HepG2 (cell line): Measurements from ENCODE around the gene TOP2A.

ENCODE experiments used
- HCFC1 ChIP-seq: fragments of 150-350 bp; IDR thresholded peaks from 2 replicates; pipeline ENCODE4 v1.6.1; 2014; ENCODE audit warnings: low read depth, low read length
- JARID2 ChIP-seq: sonication (generic); formaldehyde crosslinking; IDR thresholded peaks from 2 replicates; pipeline ENCODE4 v1.8.1; 2023; ENCODE audit warnings: missing genetic modification reagents, inconsistent platforms; ENCODE audit not compliant: insufficient replicate concordance
- POLR2AphosphoS5 ChIP-seq: IDR thresholded peaks from 2 replicates; pipeline ENCODE4 v1.6.1; 2012; ENCODE audit warnings: low read depth, low read length
- SMAD1 ChIP-seq: sonication (generic); formaldehyde crosslinking; IDR thresholded peaks from 2 replicates; pipeline ENCODE4 v1.4.0; 2020; ENCODE audit warnings: missing genetic modification reagents, low read depth, mild to moderate bottlenecking, borderline replicate concordance
- ZNF329 ChIP-seq: sonication (generic); formaldehyde crosslinking; IDR thresholded peaks from 2 replicates; pipeline ENCODE4 v1.9.0; 2021; ENCODE audit warnings: low read depth, mild to moderate bottlenecking, missing genetic modification reagents

DNA sequence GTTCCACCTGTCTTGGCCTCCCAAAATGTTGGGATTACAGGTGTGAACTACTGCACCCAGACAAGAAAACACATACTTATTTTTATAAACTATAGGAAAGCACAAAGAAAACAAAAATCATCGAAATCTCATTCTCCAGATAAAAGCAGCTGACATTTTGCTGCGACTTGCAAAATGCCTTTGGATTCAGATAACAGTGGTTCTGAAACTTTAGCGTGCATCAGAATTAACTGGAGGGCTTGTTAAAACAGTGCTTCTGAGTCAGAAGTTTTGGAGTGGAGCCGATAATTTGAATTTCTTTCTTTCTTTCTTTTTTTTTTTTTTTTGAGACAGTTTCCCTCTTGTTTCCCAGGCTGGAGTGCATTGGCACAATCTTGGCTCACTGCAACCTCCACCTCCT lies 35.4 kb downstream of the TOP2A start:
- TF ChIP-seq JARID2 (CRISPR knock-in tag) (no peak), HCFC1 (no peak), POLR2AphosphoS5 (no peak), SMAD1 (CRISPR knock-in tag) (no peak), ZNF329 (CRISPR knock-in tag) (no peak)
